Testis (tissue), 3 donors: ENCODE measurements around the gene DUS2. TPM values are rescaled to one million over a fixed set of nuclear protein-coding genes. Genes with fewer than 3 reads are reported as not detected.

Source experiments
- DNase-seq: peaks from one replicate; pipeline ENCODE4 v3.0.0-alpha.2; 2019
- H3K27ac ChIP-seq, 2 donors: fragments of 200-600 bp; sonication (generic); one replicate each; pipeline ENCODE4 v1.5.1; 2019
- H3K27me3 ChIP-seq: fragments of 200-600 bp; sonication (generic); one replicate; pipeline ENCODE4 v1.5.1; 2019
- H3K36me3 ChIP-seq: fragments of 200-600 bp; sonication (generic); one replicate; pipeline ENCODE4 v1.5.1; 2017; ENCODE audit warnings: low read depth; ENCODE audit errors: missing control alignments
- H3K4me1 ChIP-seq: fragments of 200-600 bp; sonication (generic); one replicate; pipeline ENCODE4 v1.5.1; 2019
- H3K4me3 ChIP-seq, 2 donors: fragments of 200-600 bp; sonication (generic); one replicate each; pipeline ENCODE4 v1.5.1; 2017 to 2019
- H3K9me3 ChIP-seq: fragments of 200-600 bp; sonication (generic); one replicate; pipeline ENCODE4 v1.5.1; 2017
- POLR2A ChIP-seq: fragments of 450-650 bp; IDR thresholded peaks from one replicate; pipeline ENCODE4 v1.6.1; 2017; ENCODE audit warnings: antibody characterized with exemption, mild to moderate bottlenecking, moderate library complexity
- WGBS, 2 donors: methylation state at CpG; one replicate each; pipeline ENCODE4 v1.1.5; 2018; 5-methylcytosine and 5-hydroxymethylcytosine counted together
- intact Hi-C: fragments of 100-400 bp; cut with DNase I; formaldehyde crosslinking; loops from one replicate; pipeline ENCODE4 v1.15.1; 2023; ENCODE audit warnings: low total_unique reads
- polyA plus RNA-seq: library from polyadenylated mRNA; stranded (reverse); fragments of 350-450 nt; fragmentation: Illumina TruSeq; extraction: RNeasy Lipid Tissue Mini Kit (QIAGEN cat#74804); gene quantifications from one replicate; pipeline ENCODE4 v1.2.3, GENCODE V29; 2014; ENCODE audit warnings: low read depth, low replicate concordance; ENCODE audit not compliant: insufficient read depth
- total RNA-seq, 2 donors: library from RNA; depleted of rRNA; stranded (reverse); fragments of >200 nt; gene quantifications; one replicate each; pipeline ENCODE4 v1.2.3, GENCODE V29; 2016
- TF ChIP-seq, protein P1 (sequence below), 3 experiments: fragments of 450-650 bp in 2 of 3; fragments of 200-600 bp in 1 of 3; sonication (generic) in 1 of 3; IDR thresholded peaks; one replicate each; pipeline ENCODE4 v1.5.1; 2016 to 2019; ENCODE audit warnings: antibody characterized with exemption in 3 of 3, mild to moderate bottlenecking in 2 of 3, moderate library complexity in 1 of 3

The DUS2 gene
- total and polyA plus RNA-seq, 3 donors from 2014 or later: 24.6 to 62.5 (median 32.4) TPM

DNA sequence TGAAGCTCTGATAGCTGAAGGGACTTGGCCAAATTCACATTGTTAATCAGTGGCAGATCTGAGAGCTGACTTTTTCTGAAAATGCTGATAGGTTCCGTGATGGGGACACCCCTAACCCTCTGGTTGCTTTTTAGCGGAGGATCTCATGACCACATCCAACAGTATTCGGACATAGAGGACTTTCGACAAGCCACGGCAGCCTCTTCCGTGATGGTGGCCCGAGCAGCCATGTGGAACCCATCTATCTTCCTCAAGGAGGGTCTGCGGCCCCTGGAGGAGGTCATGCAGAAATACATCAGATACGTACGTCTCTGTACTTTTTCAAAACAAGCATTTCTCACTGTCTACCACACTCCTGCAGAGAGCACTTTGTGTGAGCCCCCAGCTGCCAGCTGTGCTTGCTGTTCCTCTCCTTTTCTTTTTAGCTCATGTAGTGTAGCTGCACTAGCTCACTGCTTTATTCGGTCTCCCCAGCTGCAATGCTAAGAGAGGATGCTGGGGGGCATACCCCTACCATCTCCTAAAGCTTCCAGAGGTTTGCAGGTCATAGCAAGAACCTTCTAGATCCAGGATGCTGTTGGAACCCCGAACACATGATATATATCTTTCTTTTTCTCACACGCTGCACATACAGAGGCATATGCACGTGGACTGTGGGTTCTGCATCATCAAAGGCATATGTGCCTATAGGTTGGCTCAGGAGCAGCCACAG, 47.9 kb downstream of the DUS2 start:
- Histone ChIP-seq H3K27ac (no peak overlapping the region), H3K36me3 (no peaks in the 10 kb centered on the region), H3K4me1 (peaks cover 29% of the 10 kb centered on the region), H3K9me3 (no peaks in the 10 kb centered on the region), H3K4me3 (no peak overlapping the region), H3K27me3 (no peaks in the 10 kb centered on the region)
- intact Hi-C loops: no loop called here
- TF ChIP-seq, protein P1, sequence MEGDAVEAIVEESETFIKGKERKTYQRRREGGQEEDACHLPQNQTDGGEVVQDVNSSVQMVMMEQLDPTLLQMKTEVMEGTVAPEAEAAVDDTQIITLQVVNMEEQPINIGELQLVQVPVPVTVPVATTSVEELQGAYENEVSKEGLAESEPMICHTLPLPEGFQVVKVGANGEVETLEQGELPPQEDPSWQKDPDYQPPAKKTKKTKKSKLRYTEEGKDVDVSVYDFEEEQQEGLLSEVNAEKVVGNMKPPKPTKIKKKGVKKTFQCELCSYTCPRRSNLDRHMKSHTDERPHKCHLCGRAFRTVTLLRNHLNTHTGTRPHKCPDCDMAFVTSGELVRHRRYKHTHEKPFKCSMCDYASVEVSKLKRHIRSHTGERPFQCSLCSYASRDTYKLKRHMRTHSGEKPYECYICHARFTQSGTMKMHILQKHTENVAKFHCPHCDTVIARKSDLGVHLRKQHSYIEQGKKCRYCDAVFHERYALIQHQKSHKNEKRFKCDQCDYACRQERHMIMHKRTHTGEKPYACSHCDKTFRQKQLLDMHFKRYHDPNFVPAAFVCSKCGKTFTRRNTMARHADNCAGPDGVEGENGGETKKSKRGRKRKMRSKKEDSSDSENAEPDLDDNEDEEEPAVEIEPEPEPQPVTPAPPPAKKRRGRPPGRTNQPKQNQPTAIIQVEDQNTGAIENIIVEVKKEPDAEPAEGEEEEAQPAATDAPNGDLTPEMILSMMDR (IDR thresholded peaks at IDR 0.05): no peak
- TF ChIP-seq POLR2A: no peak
- DNase-seq: no peak
- 88 to 90% methylated on average over 14 of the region's 14 CpGs for WGBS, 2 donors

DNA sequence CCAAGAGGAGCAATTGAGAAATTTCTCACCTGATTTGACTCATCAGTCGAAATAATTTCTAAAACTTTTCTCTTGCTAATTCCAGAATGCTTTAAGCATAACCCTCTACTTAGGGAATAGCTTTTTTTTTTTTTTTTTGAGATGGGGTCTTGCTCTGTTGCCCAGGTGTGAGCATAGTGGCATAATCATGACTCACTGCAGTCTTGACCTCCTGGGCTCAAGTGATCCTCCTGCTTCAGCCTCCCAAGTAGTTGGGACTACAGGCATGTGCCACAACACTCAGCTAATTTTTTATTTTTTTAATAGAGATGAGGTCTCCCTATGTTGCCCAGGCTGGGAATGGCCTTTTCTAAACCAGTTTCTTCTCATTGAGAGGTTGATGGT, 48.4 kb downstream of the DUS2 start:
- no peaks in the 10 kb centered on the region for H3K9me3 ChIP-seq
- WGBS, 2 donors: 92 to 97% methylated on average over 1 of the region's 1 CpG
- H3K36me3 ChIP-seq: no peaks in the 10 kb centered on the region
- H3K4me1 ChIP-seq: peaks cover 24% of the 10 kb centered on the region
- intact Hi-C loops: no loop called here
- no peaks in the 10 kb centered on the region for H3K27me3 ChIP-seq
- no peak overlapping the region for H3K4me3 ChIP-seq
- no peak overlapping the region for H3K27ac ChIP-seq
- TF ChIP-seq, protein P1 (IDR thresholded peaks at IDR 0.05): no peak
- TF ChIP-seq POLR2A: no peak
- no peak for DNase-seq

DNA sequence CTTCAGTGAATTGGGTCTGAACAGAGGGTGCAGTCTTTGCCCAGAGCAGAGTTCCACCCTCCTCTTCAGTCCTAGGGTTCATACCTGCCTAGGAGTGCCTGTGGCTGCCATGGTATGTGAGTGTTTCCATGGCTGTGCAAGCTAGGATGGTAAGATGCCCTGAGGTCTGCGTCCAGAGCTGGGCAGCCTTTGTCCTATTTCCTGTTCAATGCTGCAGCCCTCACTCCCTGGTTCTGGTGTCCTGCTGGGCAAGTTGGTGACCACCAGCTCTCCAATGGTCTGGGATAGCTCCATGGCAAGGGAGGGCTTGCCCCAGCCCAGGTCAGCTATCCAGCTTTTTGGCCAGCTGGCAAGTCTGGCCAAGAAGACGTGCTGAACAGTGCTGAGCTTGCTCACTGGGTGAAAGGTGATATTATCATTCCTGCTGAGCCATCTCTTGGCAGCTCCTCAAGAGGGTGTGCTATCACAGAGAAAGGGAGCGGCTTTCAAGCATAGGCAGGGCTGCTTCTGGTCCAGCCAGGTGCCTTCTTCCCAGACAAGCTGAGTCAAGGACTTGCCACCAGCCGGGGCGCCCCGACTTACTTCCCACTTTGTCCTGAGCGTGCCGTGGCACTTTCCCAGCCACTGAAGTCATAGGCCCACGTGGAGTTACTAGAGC, 49.1 kb downstream of the DUS2 start:
- H3K4me3 ChIP-seq: no peak overlapping the region
- no peak overlapping the region for H3K27ac ChIP-seq
- H3K27me3 ChIP-seq: no peaks in the 10 kb centered on the region
- no peaks in the 10 kb centered on the region for H3K9me3 ChIP-seq
- no peaks in the 10 kb centered on the region for H3K36me3 ChIP-seq
- intact Hi-C loops: no loop called here
- peaks cover 22% of the 10 kb centered on the region for H3K4me1 ChIP-seq
- 55 to 56% methylated on average over 4 to 9 of the region's 9 CpGs for WGBS, 2 donors
- peak; percentile 79 for DNase-seq
- TF ChIP-seq, protein P1 (IDR thresholded peaks at IDR 0.05): no peak
- TF ChIP-seq POLR2A: no peak

DNA sequence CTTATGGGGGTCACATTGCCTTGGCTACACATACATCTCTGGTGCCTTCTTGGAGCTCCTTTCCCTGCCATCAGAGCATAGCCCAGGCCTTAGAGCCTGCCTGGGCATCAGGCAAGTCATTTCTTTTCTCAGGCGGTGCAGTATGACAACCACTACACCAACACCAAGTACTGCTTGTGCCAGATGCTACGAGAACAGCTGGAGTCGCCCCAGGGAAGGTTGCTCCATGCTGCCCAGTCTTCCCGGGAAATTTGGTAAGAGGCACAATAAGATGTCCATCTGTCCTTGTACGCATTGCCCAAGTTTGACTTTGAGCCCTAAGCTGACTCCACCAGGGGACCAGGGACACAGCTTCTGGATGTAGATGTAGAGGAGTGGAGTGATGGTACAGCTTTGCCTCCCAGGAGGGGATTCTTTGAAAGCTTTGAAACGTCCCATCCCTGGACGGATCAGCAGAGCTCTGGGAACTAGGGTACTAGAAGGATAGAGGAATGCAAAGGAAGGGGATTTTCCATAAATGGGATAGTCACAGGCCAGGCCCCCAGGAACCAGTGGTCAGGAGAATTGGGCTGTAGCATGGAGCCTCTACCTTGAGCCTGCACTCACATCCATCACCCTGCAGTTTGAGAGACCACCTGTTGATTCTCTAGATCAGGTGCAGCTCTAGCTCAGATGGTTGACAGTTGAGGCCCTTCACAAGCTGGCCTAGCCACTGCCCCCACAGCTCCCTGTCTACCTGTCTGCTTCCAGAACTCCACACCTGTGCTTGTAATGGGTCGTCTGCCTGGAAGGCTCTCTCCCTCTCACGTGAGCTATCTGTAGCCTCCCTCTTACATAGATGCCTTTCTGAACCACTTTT, 51.0 kb downstream of the DUS2 start:
- no peaks in the 10 kb centered on the region for H3K36me3 ChIP-seq
- no peak for DNase-seq
- no peaks in the 10 kb centered on the region for H3K9me3 ChIP-seq
- no peak overlapping the region for H3K4me3 ChIP-seq
- peaks cover 34% of the 10 kb centered on the region for H3K4me1 ChIP-seq
- H3K27me3 ChIP-seq: no peaks in the 10 kb centered on the region
- TF ChIP-seq POLR2A: no peak
- TF ChIP-seq, protein P1 (IDR thresholded peaks at IDR 0.05): no peak
- 92 to 95% methylated on average over 6 to 9 of the region's 9 CpGs for WGBS, 2 donors
- H3K27ac ChIP-seq: no peak overlapping the region
- intact Hi-C loops: no loop called here
